Loucy (cell line): ENCODE results near the gene EBF3.

Source experiments
- EZH2phosphoT487 ChIP-seq: fragments of 200-600 bp; IDR thresholded peaks from 2 replicates; pipeline ENCODE4 v1.6.1; 2018; ENCODE audit warnings: antibody characterized with exemption, mild to moderate bottlenecking, moderate library complexity, borderline replicate concordance
- TF ChIP-seq, protein P1 (sequence below): fragments of 200-600 bp; sonication (generic); conservative IDR thresholded peaks from 2 replicates; pipeline ENCODE4 v1.5.1; 2014; ENCODE audit warnings: mild to moderate bottlenecking, antibody characterized with exemption, low read length

GRCh38 chr10:129949891-129950291 lies 14.2 kb downstream of the EBF3 start:
- TF ChIP-seq, protein P1, sequence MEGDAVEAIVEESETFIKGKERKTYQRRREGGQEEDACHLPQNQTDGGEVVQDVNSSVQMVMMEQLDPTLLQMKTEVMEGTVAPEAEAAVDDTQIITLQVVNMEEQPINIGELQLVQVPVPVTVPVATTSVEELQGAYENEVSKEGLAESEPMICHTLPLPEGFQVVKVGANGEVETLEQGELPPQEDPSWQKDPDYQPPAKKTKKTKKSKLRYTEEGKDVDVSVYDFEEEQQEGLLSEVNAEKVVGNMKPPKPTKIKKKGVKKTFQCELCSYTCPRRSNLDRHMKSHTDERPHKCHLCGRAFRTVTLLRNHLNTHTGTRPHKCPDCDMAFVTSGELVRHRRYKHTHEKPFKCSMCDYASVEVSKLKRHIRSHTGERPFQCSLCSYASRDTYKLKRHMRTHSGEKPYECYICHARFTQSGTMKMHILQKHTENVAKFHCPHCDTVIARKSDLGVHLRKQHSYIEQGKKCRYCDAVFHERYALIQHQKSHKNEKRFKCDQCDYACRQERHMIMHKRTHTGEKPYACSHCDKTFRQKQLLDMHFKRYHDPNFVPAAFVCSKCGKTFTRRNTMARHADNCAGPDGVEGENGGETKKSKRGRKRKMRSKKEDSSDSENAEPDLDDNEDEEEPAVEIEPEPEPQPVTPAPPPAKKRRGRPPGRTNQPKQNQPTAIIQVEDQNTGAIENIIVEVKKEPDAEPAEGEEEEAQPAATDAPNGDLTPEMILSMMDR, result no peak
- TF ChIP-seq EZH2phosphoT487, result no peak
